GM19239 (cell line): Measurements from ENCODE around the gene TNC.

Experiments
- DNase-seq: peaks from one replicate; pipeline ENCODE4 v3.0.0; 2011; ENCODE audit warnings: low spot score; ENCODE audit not compliant: insufficient read length
- FAIRE-seq: peaks from 2 replicates; lab custom pipeline; 2011; peaks lifted over from hg19 to GRCh38; lab: Jason Lieb, UNC

TNC gene

DNA sequence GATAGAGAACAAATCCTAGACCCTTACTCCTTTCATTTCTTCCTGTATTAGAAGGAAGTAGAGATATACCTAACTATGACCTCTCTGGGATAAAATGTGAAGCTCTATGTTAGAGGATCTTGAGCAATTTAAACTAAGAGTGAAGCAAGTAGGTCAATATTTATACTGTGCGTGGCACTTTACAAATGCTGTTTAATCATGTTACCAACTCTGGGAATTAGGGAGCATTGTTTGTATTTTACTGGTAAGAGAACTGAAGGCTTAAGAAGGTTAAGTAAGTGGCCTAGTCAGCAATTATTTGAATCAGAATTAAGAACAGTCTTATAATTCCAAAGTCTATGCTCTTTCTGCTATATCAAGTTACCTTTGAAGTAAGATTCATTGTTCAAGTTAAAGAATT, 12.0 kb downstream of the TNC start:
- FAIRE-seq = no peak

DNA sequence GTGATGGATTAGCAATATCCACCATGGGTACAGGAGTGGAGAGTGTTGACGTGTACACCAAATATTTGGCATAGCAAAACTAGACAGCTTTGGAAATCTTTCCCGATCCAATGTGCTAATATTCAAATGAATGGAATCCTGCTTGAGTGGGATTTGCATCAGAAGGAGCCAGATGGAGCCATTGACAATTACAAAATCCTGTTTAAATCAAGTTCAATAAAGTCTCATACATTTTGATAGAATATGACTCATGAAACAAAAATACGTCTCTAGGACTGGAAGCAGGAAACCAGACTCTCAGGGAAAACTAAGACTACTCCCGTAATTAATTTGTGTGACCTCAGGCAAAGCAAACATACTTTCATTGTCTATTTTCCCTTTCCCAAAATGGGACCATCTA, 13.0 kb downstream of the TNC start:
- DNase-seq (no peak), FAIRE-seq (no peak)

More for the DNA sequence above, 12.0 kb downstream of the TNC start:
- no peak for DNase-seq

DNA sequence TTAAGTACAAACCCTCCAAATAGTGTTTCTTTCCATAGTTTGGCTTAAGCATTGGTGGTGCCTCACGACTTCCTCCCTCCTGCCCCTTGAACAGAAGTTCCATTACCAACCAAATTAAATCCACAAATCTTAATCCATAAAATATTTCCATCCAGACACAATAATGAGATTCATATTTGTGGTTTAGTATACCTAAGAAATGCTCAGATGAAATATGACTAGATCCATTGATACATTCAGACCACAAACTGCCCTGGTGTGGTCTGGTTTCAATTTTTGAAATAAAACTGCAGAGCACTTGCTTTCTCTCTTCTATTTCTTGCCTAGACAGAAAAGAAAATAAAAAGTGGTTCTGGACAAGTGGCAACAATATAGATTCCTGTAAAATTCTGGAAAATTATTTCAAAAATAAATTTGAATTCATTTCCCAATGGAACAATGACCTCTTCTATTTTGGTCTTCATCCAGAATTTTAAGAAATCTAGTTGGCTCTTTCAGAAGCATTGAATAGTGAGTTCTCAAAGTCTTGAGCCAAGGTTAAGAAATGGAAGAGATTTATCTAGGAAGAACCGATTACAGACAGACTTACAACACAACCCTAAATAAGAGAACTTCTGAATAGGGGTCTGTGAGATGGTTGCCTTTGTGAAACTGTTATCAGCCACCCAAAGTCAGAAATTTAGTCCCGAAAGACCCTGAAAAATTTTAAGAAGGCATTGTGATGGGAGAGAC, 14.0 kb downstream of the TNC start:
- FAIRE-seq = no peak
- DNase-seq = no peak

DNA sequence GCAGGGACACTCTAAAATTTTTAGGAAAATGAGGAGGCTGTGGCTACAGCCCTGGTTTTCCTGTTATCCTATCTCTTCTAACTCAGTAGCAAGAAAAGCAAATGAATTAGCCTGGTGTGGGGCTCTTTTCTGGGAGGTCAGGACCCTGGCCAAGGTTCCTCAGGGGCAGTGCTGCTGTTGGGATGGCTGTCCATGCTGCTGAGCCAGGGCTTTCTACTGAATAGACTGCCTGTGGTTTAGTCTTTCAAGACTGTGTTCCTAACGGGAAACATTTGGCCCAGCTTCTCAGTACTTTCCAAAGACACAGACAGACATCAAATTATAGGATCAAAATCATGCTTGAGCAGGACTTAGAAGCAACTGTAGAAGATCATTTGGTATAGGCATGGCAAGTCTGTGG, 18.1 kb downstream of the TNC start:
- FAIRE-seq (no peak), DNase-seq (no peak)

DNA sequence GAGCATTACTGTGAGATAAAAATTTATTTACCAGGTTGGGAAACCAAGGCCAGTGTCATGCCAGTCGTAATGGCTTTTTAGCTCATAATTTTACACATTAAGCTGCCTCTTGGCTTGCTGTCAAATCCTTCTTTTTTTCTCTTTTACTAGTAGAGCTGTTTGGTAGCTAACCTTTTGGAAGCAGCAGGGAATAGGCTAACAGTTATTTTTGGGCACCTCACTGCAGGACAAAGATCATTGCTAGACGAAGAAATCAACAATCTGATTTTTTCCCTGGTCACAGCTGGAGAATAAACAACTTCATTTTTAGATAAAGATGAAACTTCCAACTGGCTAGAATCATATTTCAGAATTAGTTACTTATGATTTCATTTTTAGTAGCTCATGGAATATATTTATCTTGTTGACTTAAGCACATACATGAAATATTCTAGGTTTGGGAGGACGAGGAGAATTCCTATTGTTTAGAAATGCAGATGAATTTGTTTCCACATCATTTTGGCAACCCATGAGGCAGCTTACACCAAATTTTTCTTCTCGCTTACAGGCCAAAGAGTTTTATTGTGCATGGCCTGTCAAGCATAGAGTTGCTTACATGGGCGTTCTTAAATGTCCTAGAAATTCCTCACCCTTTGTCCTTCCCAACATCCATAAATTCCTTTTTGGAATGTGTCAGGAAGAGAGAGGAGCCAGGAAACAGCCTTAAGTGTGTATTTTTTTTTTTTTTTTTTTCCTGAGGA, 19.6 kb downstream of the TNC start:
- FAIRE-seq (no peak), DNase-seq (no peak)

DNA sequence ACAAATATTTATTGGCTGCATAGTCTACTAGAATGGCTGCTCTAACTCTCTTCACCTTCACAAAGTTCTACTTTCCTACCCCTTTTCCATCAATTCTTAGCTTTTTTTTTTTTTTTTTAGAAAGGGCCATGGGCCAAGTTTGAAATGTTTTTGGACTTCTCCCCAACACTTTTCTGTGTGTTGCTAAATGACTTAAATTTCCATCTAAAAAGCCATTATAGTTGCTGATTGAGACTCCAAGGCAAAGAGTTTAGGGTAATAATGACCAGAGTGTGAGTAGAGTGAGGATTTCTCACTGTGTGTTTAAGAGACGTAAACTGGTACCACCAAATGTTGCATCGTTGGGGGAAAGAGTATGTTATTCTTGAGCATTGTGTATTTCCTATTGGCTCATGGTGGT, 24.4 kb downstream of the TNC start:
- DNase-seq (no peak), FAIRE-seq (no peak)

DNA sequence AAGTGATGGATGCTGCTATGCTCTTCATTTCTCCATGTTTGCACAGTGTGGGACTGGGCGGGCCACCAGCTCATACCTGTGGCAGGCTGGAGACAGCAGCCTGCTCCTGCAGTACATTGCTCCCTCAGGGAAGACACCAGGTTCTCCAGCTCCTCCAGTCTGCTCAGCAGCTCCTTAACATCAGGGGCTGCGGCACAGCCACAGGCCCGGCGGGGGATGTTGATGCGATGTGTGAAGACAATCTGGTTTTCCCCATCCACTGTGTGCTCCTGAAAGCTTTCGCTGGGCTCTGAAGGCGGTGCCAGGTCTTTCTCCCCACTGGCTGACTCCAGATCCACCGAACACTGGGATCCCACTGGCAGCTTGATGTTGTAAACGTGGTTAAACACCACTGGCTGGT, 27.5 kb downstream of the TNC start:
- FAIRE-seq (no peak), DNase-seq (no peak)

DNA sequence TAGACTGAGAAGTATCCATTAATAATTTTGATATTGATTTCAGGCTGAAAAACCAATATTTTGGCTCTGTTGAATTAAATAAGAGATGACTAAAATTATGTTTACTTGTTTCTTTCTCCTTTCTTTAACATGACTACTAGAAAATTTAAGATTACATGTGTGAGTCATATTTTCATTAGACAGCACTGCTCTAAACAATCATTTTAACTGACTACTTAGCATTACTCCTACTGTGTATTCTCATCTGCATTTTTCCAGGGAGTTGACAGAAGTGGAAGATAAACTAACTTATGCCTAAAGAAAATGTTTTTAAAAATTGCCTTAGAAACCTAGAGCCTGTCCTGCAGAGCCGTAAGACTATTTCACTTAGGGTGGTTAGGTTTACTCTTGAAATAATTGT, 29.1 kb downstream of the TNC start:
- FAIRE-seq (no peak), DNase-seq (no peak)

DNA sequence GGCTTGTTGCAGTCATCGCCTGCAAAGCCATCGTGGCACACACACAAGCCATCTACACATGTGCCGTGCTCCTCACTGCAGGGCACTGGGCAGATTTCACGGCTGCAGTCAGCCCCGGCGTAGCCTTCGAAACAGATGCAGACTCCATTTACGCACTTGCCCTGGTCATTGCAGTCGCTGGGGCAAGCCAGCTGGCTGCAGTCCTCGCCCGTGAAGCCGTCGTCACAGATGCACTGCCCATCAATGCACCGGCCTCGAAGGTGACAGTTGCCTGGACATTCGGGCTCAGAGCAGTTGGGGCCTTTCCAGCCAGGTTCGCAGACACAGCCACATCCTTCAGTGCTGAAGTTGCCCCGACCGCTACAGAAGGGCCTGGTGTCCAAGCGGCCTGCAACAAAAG, 31.1 kb downstream of the TNC start:
- no peak for FAIRE-seq
- DNase-seq = no peak

DNA sequence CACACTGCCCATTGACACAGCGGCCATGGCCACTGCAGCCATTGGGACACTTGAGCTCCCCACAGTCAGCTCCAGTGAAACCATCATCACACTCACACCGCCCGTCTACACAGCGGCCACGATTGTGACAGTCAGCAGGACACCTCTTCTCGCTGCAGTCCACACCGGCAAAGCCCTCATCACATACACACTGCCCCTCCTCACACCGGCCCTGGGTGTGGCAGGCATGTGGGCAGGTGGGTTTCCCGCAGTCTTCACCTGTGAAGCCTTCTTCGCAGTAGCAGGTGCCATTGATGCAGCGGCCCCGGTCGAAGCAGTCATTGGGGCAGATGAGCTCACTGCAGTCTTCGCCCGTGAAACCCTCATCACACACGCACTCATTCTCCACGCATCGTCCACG, 31.5 kb downstream of the TNC start:
- FAIRE-seq = no peak
- no peak for DNase-seq

DNA sequence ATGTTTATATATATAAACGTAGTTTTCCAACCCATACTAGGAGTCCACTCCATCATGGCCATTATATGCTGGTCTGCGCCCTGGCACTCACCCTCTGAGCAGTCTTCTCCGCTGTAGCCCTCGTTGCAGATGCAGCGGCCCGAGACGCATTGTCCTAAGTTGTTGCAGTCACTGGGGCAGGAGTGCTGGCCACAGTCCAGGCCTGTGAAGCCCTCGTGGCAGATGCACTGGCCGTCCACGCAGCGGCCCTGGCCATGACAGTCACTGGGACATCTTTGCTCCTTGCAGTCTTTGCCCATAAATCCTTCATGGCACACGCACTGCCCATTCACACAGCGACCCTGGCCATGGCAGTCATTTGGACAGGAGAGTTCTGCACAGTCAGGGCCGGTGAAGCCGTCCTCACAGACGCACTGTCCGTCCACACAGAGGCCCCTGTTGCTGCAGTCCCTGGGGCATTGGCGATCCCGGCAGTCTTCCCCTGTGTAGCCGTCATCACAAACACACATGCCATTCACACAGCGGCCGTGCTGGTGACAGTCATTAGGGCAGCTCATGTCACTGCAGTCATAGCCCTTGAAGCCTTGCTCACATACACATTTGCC, 32.1 kb downstream of the TNC start:
- FAIRE-seq (no peak), DNase-seq (no peak)

DNA sequence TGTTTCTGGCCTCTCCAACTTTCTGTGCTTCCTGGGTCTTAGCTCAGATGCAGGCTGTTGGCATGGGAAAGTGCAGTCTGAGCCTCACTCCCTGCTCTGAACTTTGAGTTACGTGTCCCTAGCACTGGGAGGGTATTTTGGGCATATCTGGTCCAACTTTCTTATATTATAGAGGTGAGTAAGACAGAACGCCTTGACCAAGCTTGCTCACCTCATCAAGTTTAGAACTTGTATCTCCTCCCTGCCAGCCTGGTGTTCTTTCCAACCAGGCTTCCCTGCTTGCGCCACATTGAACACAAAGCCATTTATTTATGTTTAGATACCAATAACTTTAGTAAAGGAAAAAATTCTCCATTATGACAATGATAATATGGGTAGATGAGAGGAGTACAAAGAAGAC, 33.2 kb downstream of the TNC start:
- DNase-seq = no peak

DNA sequence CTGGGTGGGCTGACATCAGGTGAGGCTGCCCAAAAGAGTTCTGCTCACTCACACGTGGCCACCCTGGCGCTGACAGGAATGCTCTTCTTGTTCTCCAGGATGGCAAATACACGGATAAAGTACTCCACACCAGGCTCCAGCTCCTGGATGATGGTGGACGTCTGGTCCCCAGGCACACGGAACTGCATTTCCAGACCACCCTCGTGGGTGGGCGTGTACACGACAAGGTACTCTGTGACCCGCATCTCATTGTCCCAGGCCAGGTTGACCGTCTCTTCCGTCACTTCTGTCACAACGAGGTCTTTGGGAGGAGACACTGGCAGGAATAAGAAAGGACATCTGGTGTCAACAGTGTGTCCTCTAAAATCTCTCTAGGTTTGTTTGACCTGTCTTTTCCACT, 33.8 kb downstream of the TNC start:
- no peak for FAIRE-seq
- DNase-seq = no peak

More for the DNA sequence above, 33.2 kb downstream of the TNC start:
- no peak for FAIRE-seq

DNA sequence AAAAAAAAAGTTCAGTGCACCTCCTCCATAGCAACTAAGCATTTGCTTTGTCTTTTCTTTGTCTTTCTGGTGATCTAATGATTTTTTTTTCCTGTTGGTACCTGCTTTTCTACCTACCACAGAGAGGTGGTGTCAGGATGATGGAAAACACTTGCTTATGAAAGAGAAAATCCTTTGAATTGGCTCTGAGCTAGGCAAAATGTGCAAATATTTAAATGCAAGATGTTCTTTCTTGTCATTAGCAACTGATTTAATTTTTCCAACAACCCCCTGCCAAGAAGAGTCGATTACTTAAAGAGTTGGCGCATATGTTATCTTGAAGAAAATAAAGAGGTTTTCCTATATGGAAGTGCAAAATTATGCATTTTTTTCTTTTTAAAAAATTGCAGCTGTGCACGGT, 37.7 kb downstream of the TNC start:
- no peak for DNase-seq
- no peak for FAIRE-seq

DNA sequence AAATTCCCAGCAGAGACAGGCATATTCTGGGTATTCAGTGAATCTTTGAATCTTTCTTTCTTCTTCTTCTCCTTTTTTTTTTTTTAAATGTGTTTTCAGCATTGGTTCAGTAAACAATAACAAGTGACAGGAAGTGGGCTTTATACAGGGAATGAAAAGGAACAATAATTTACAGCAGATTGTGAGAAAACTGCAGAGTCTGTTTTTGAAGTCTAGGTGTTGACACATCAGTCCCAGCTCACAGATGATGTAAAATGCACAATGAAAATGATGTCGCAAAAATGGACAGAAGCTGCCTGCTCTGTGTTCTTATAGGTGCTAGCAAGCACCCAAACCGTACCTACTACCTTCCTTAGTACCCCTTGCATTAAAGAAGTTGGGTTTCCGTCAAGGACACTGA, 38.8 kb downstream of the TNC start:
- DNase-seq = no peak
- no peak for FAIRE-seq

DNA sequence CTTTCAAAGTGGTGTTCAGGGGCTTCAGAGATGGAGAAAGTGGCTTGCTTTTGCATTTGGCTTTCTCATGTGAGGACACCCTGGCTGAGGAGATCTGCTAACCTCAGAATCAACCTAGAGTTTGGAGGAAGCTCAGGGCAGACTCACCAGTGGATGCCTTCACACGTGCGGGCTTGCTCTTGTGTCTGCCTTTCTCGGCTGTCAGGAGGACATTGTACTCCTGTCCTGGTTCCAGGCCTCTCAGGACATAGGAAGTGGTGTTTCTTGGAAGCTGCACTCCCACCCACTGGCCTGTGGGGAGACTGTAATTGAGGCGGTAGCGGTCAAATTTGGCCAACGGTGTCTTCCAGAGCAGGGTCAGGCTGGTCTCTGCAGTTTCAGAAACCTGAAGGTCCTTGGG, 44.5 kb downstream of the TNC start:
- FAIRE-seq = no peak
- no peak for DNase-seq

DNA sequence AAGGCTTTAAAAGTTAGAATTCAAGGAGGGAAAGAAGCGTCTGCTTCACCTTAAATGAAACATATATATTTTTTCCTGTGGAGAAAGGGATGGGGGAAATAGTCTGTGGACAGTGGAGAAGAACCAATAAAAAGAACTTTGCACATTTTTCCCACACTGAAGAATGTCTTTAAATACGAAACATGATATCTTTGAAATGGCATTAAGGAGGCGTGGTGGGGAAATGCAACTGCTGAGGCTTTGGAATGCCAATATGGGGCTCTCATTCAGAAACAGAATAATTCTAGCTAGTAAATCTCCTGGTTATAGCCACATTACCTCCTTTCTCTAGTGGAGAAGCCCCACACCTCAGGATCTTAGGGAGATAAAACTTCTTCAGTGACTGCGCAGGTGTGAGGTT, 46.8 kb downstream of the TNC start:
- FAIRE-seq (no peak), DNase-seq (no peak)

DNA sequence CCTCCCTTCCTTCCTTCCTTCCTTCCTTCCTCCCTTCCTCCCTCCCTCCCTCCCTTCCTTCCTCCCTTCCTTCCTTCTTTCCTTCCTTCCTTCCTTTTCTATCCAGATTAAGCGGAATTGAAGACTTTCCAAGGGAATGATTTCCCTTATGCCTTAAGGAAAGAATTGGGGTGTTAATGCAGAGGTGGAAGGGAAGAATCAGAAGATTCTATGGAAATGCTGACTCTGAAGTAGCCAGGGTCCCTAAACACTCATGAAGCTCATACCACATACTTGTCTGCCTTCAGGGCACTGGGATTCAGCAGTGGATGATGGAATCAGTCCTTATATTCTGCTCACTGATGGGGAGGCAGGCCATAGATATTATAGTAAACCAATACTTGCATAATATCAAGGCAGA, 48.2 kb downstream of the TNC start:
- FAIRE-seq = no peak
- DNase-seq = no peak

DNA sequence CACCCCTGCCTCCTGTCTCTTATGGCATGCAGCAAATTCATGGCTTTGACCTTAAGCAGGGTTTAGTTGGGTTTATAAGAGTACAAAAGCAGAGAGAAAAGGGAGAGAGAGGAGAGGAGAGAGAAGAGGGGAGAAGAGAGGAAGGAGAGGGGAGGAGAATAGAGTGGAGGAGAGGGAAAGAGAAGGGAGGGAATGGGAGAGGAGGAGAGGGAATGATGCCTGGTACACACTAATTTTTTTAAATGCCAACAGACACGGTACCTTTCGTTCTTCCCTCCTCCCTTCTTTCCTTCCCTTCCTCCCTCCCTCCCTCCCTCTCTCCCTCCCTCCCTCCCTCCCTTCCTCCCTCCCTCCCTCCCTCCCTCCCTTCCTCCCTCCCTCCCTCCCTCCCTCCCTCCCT, 48.7 kb downstream of the TNC start:
- DNase-seq (no peak), FAIRE-seq (no peak)

DNA sequence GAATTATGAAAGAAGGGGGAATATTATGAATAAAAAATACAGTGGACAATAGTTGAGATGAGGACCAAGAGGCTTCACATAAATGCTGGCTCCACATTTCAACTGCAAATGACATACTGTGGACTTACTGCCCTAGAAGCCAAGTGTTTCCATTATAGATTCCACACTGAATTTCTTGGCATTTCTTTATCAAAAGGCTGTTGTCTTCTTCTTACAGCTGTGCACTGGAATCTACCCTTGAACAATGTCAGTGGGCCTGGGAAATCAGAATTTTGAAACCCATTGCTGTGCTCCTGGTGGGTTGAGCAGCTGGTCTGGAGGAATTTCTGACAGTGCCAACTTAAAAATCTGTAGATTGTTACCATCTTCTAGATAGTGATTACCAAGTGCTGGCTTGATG, 49.9 kb downstream of the TNC start:
- DNase-seq (no peak), FAIRE-seq (no peak)

DNA sequence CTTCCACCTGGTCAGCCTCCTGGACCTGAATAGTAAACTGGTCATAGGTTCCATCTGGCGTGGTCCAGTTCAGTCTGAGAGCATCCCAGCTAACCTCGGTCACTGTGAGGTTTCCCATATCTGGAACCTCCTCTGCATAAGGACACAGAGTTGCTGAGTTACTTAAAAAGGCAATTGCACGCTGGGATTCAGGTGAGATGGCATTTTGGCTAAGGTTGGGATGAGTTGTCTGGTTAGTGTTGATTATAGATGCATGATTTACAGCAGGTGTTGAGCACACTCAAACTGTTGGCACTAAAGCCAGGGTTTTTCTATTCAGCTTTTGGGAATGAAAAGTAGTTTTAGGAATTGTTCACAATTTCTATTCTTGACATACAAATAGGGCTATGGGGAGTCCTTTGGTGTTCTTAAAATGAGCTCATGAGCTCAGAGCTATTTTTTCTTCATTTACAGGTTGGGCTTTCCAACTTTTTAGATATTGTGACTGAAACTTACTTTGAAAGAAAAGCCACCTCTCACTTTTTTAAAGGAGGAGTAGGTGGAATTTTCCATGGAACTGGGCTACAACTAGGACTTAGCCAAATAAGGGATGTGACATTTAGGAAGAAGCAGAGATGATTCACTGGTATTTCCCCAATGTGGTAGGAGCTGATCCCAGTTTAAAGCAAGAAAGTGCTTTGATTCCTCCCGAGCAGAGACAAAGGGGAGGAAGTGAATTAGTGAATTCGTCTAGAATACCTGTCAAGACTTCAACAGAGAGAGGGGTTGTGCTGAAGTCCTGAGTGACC, 54.7 kb downstream of the TNC start:
- no peak for FAIRE-seq
- no peak for DNase-seq
